NCI-H1105 treated with DMSO at 0.1 percent for 48 hours (cell line): Measurements from ENCODE around the gene MPRIP.

Experiments
- DNase-seq: peaks from one replicate; lab custom pipeline; 2025; lab: John Stamatoyannopoulos, UW

Gene MPRIP

DNA sequence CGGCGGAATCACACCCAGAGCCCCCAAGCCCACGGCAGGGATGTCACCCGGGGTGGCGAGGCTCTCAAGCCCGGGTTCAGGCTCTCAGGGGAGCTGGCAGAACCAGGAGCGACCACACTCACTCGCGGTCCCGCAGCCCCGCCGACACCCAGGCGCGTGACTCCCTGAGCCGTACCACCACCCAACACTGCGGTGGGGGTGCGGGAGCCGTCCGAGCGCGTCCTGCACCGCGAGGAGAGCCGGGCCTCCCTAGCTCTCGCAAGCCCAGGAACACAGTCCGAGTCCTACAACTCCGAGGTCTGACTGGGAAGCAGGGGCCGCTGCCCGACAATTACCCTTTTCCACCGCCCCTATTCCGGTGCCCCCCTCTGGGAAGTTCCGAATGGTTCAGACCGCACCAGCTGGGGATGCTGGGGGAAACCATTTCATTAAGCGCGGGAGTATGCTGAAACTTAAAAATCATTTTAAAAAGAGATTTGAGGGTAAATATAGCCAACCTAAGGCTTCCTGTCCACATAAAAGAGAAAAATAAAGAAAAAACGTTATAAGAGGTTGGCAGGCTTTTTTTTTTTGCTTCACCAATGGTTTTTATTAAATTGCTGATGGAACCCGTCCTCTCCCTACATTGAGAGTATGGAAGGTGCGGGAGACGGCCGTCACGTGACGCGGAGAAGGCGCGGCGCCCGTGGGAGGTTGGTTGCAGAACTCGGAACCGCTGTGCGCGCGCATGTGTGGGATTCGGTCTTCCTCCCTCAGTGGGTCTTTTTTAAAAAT, 195.0 kb downstream of the MPRIP start, which contains the start of gene FLCN:
Gene FLCN (minus strand): TSS at position 143 of the 774 bp plus-strand sequence. CDS start 9,031 bp downstream, outside the sequence.
- peak; percentile 92 for DNase-seq

DNA sequence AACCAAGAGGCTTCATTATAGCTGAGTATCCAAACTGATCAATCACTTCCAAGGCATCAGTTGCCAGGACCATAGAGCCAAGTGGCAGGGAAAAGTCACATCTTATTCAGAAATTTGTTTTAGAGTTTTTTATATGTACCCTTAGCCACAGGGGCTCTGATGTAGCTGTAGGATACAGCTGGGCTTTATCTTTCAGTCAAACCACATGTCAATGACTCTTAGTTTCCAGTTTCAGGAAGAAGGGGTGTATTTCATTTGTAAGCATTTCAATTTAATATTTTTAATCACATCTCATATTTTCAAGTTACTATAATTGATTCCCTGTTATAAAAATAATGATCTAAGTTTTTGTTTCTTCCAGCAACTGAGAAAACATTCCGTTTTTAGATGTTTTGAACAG, 197.6 kb downstream of the MPRIP start:
- DNase-seq: no peak

DNA sequence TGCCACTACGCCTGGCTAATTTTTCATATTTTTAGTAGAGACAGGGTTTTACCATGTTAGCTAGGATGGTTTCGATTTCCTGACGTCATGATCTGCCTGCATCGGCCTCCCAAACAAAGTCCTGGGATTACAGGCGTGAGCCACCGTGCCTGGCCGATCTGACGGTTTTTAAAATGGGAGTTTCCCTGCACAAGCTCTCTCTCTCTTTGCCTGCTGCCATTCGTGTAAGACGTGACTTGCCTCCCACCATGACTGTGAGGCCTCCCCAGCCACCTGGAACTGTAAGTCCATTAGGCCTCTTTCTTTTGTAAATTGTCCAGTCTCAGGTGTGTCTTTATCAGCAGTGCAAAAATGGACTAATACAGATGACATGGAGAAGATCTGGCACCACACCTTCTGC, 199.4 kb downstream of the MPRIP start:
- no peak for DNase-seq

DNA sequence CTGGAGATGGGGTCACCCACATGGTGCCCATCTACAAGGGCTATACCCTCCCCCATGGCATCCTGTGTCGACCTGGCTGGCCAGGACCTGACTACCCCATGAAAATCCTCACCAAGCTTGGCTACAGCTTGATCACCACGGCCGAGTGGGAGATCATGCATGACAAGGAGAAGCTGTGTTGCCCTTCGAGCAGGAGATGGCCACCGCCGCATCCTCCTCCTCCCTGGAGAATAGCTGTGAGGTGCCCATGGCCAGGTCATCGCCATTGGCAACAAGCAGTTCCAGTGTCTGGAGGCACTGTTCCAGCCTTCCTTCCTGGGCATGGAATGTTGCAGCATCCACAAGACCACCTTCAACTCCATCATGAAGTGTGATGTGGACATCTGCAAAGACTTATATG, 200.0 kb downstream of the MPRIP start:
- DNase-seq: no peak
